Measurements from ENCODE around the gene TMEM204.

TMEM204 gene

GRCh38 chr16:1499756-1500464 lies 33.6 kb upstream of the TMEM204 start:
- no peak for DNase-seq

GRCh38 chr16:1500465-1501150 lies 32.9 kb upstream of the TMEM204 start:
- no peak for DNase-seq

GRCh38 chr16:1501630-1502029 lies 31.8 kb upstream of the TMEM204 start:
- DNase-seq, result no peak

- DNase-seq, result no peak
Measured at GRCh38 chr16:1502092-1503004, 31.1 kb upstream of the TMEM204 start.

GRCh38 chr16:1503110-1503955 lies 30.1 kb upstream of the TMEM204 start:
- DNase-seq, result no peak

- no peak for DNase-seq
Measured at GRCh38 chr16:1505073-1505844, 28.2 kb upstream of the TMEM204 start.

- no peak for DNase-seq
Measured at GRCh38 chr16:1505912-1506311, 27.6 kb upstream of the TMEM204 start.

GRCh38 chr16:1506494-1507213 lies 26.8 kb upstream of the TMEM204 start:
- no peak for DNase-seq

- DNase-seq, result no peak
Measured at GRCh38 chr16:1508494-1509187, 24.8 kb upstream of the TMEM204 start.

- no peak for DNase-seq
Measured at GRCh38 chr16:1509307-1510221, 23.9 kb upstream of the TMEM204 start.

GRCh38 chr16:1510272-1510671 lies 23.2 kb upstream of the TMEM204 start:
- DNase-seq, result no peak

- no peak for DNase-seq
Measured at GRCh38 chr16:1510941-1511351, 22.5 kb upstream of the TMEM204 start.

GRCh38 chr16:1511662-1512569 lies 21.6 kb upstream of the TMEM204 start:
- no peak for DNase-seq

- no peak for DNase-seq
Measured at GRCh38 chr16:1512774-1513173, 20.7 kb upstream of the TMEM204 start.

- DNase-seq, result no peak
Measured at GRCh38 chr16:1514507-1514906, 19.0 kb upstream of the TMEM204 start.

GRCh38 chr16:1518626-1519135 lies 14.8 kb upstream of the TMEM204 start:
- no peak for DNase-seq

GRCh38 chr16:1519831-1520230 lies 13.6 kb upstream of the TMEM204 start:
- no peak for DNase-seq

- DNase-seq, result no peak
Measured at GRCh38 chr16:1520461-1520860, 13.0 kb upstream of the TMEM204 start.
